Astrocyte (in vitro differentiated cells and primary cell): ENCODE results near the gene OS9. TPM values are rescaled to one million over a fixed set of nuclear protein-coding genes. Genes with fewer than 3 reads are reported as not detected.
"Not testable (repeated sequence)": the region's sequence is repeated elsewhere in the genome, so short reads cannot be mapped to it uniquely, and the experiment has no call there.

Source experiments
- DNase-seq: peaks from one replicate; pipeline ENCODE4 v3.0.0-alpha.2; 2010; ENCODE audit warnings: low read depth
- FAIRE-seq: peaks from 2 replicates; lab custom pipeline; 2011; peaks lifted over from hg19 to GRCh38; lab: Jason Lieb, UNC
- H2AFZ ChIP-seq: 2 replicates; pipeline ENCODE4 v1.6.0; 2012; ENCODE audit warnings: low read depth, low read length, inconsistent platforms
- H3K27ac ChIP-seq: 2 replicates; pipeline ENCODE4 v1.5.1; 2011; ENCODE audit warnings: low read depth, low read length, inconsistent platforms
- H3K27me3 ChIP-seq: 2 replicates; pipeline ENCODE4 v1.6.0; 2011; ENCODE audit warnings: low read length, inconsistent platforms; ENCODE audit not compliant: insufficient read depth
- H3K36me3 ChIP-seq: 2 replicates; pipeline ENCODE4 v1.5.1; 2011; ENCODE audit warnings: low read length, inconsistent platforms; ENCODE audit not compliant: insufficient read depth
- H3K4me1 ChIP-seq: 2 replicates; pipeline ENCODE4 v1.5.1; 2011; ENCODE audit warnings: low read length, inconsistent platforms; ENCODE audit not compliant: insufficient read depth
- H3K4me2 ChIP-seq: 2 replicates; pipeline ENCODE4 v1.6.0; 2012; ENCODE audit warnings: low read length, inconsistent platforms
- H3K4me3 ChIP-seq: 2 replicates; pipeline ENCODE4 v1.5.1; 2011; ENCODE audit warnings: low read depth, mild to moderate bottlenecking, low read length, inconsistent platforms; ENCODE audit not compliant: insufficient read depth
- H3K79me2 ChIP-seq: 2 replicates; pipeline ENCODE4 v1.6.0; 2012; ENCODE audit warnings: mild to moderate bottlenecking, low read length, inconsistent platforms; ENCODE audit not compliant: insufficient read depth
- H3K9ac ChIP-seq: 2 replicates; pipeline ENCODE4 v1.6.0; 2012; ENCODE audit warnings: mild to moderate bottlenecking, low read length, inconsistent platforms
- H3K9me3 ChIP-seq: 2 replicates; pipeline ENCODE4 v1.5.1; 2012; ENCODE audit warnings: low read depth, mild to moderate bottlenecking, low read length, inconsistent platforms; ENCODE audit not compliant: insufficient read depth
- H4K20me1 ChIP-seq: 2 replicates; pipeline ENCODE4 v1.6.0; 2012; ENCODE audit warnings: low read length, inconsistent platforms; ENCODE audit not compliant: insufficient read depth
- H3K27ac Mint-ChIP-seq: one replicate; pipeline ENCODE4 v1.8.0; 2021; ENCODE audit warnings: mild to moderate bottlenecking, mixed read lengths; ENCODE audit not compliant: unreplicated experiment
- H3K27me3 Mint-ChIP-seq: one replicate; pipeline ENCODE4 v1.8.0; 2021; ENCODE audit warnings: low read depth, mixed read lengths; ENCODE audit not compliant: unreplicated experiment
- H3K36me3 Mint-ChIP-seq: one replicate; pipeline ENCODE4 v1.8.0; 2021; ENCODE audit warnings: low read depth, mixed read lengths; ENCODE audit not compliant: unreplicated experiment
- H3K4me1 Mint-ChIP-seq: one replicate; pipeline ENCODE4 v1.8.0; 2021; ENCODE audit warnings: low read depth, mixed read lengths; ENCODE audit not compliant: unreplicated experiment
- H3K4me3 Mint-ChIP-seq: one replicate; pipeline ENCODE4 v1.8.0; 2021; ENCODE audit warnings: mild to moderate bottlenecking, moderate library complexity, mixed read lengths; ENCODE audit not compliant: unreplicated experiment
- H3K9me3 Mint-ChIP-seq: one replicate; pipeline ENCODE4 v1.8.0; 2021; ENCODE audit warnings: mild to moderate bottlenecking, mixed read lengths; ENCODE audit not compliant: unreplicated experiment
- CTCF ChIP-seq: IDR thresholded peaks from 2 replicates; pipeline ENCODE4 v1.5.1; 2011; ENCODE audit warnings: low read depth, mild to moderate bottlenecking, inconsistent platforms, low read length, moderate library complexity; ENCODE audit not compliant: insufficient read depth
- EZH2 ChIP-seq: IDR thresholded peaks from 2 replicates; pipeline ENCODE4 v1.6.1; 2012; ENCODE audit warnings: mild to moderate bottlenecking, low read length, inconsistent platforms; ENCODE audit not compliant: insufficient read depth
- total RNA-seq: library from RNA; stranded (reverse); gene quantifications from 2 replicates; pipeline ENCODE4 v1.2.1, GENCODE V29; 2021

Gene OS9
- total RNA-seq, 1 donor from 2014 or later: 194 TPM

- no peak overlapping the region for H2AFZ ChIP-seq
- H3K9me3 Mint-ChIP-seq: no peaks in the 10 kb centered on the region
- H3K27me3 Mint-ChIP-seq: peaks cover 24% of the 10 kb centered on the region
- peaks cover 3% of the 10 kb centered on the region for H3K27me3 ChIP-seq
- H3K27ac ChIP-seq: no peak overlapping the region
- no peaks in the 10 kb centered on the region for H4K20me1 ChIP-seq
- FAIRE-seq (no peak), DNase-seq (no peak)
- no peak overlapping the region for H3K4me3 ChIP-seq
- H3K4me3 Mint-ChIP-seq: no peak overlapping the region
- TF ChIP-seq CTCF (no peak), EZH2 (no peak)
- H3K36me3 ChIP-seq: peaks cover 35% of the 10 kb centered on the region
- H3K4me1 ChIP-seq: no peaks in the 10 kb centered on the region
- no peaks in the 10 kb centered on the region for H3K4me1 Mint-ChIP-seq
- peaks cover 35% of the 10 kb centered on the region for H3K36me3 Mint-ChIP-seq
- no peak overlapping the region for H3K4me2 ChIP-seq
- H3K9ac ChIP-seq: no peak overlapping the region
- no peak overlapping the region for H3K27ac Mint-ChIP-seq
- no peaks in the 10 kb centered on the region for H3K9me3 ChIP-seq
- H3K79me2 ChIP-seq: no peaks in the 10 kb centered on the region
These were observed 26.1 kb downstream of the OS9 start for GRCh38 chr12:57719777-57720605.

- DNase-seq: no peak
These were observed 27.0 kb downstream of the OS9 start for GRCh38 chr12:57720606-57721595.

GRCh38 chr12:57721846-57722608, 28.1 kb downstream of the OS9 start:
- H3K9ac ChIP-seq, H3K27ac ChIP-seq, H3K4me1 Mint-ChIP-seq, H3K9me3 Mint-ChIP-seq, H3K4me3 Mint-ChIP-seq, H4K20me1 ChIP-seq, H3K4me2 ChIP-seq, H2AFZ ChIP-seq, H3K9me3 ChIP-seq, H3K4me3 ChIP-seq, DNase-seq, H3K79me2 ChIP-seq, H3K27ac Mint-ChIP-seq, FAIRE-seq, H3K27me3 ChIP-seq, H3K4me1 ChIP-seq: not testable (repeated sequence)
- peaks cover 32% of the 10 kb centered on the region for H3K27me3 Mint-ChIP-seq
- peaks cover 25% of the 10 kb centered on the region for H3K36me3 ChIP-seq
- peaks cover 29% of the 10 kb centered on the region for H3K36me3 Mint-ChIP-seq

More at GRCh38 chr12:57720606-57721595, 27.0 kb downstream of the OS9 start:
- Histone ChIP-seq H2AFZ (no peak overlapping the region), H3K4me3 (no peak overlapping the region), H4K20me1 (no peaks in the 10 kb centered on the region), H3K9me3 (no peaks in the 10 kb centered on the region), H3K4me2 (no peak overlapping the region), H3K9ac (no peak overlapping the region), H3K27me3 (peaks cover 3% of the 10 kb centered on the region), H3K4me1 (no peaks in the 10 kb centered on the region), H3K36me3 (peaks cover 31% of the 10 kb centered on the region), H3K79me2 (no peaks in the 10 kb centered on the region), H3K27ac (no peak overlapping the region)
- FAIRE-seq: no peak
- Mint-ChIP-seq H3K27ac (no peak overlapping the region), H3K27me3 (peaks cover 28% of the 10 kb centered on the region), H3K9me3 (no peaks in the 10 kb centered on the region), H3K4me1 (no peaks in the 10 kb centered on the region), H3K4me3 (no peak overlapping the region), H3K36me3 (peaks cover 31% of the 10 kb centered on the region)
- TF ChIP-seq EZH2: no peak
- no peak for TF ChIP-seq CTCF
